GF-D8 (cell line): ENCODE results near the gene KPNA4.
"Not testable (repeated sequence)": the region's sequence is repeated elsewhere in the genome, so short reads cannot be mapped to it uniquely, and the experiment has no call there.

Source experiments
- DNase-seq: peaks from one replicate; lab custom pipeline; 2025; lab: John Stamatoyannopoulos, UW

KPNA4 gene

DNA sequence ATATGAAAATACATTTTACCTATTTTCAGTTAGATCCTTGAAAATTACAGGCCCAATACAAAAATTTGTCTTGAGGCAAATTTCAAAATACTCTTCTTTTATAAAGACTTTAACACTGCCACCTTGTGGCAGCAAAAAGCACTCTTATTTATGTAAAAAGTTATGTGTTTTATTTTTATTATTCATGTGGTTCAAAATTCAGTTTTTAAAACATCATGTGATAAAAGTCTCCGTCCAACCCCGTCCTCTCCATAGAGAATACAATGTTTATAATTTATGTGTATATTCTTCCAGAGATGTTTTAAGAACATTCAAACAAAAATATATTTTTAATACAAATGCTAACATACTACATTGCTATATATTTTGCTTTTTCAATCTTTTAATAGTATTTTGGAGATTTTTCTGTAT, 78.9 kb downstream of the KPNA4 start:
- no peak for DNase-seq

DNA sequence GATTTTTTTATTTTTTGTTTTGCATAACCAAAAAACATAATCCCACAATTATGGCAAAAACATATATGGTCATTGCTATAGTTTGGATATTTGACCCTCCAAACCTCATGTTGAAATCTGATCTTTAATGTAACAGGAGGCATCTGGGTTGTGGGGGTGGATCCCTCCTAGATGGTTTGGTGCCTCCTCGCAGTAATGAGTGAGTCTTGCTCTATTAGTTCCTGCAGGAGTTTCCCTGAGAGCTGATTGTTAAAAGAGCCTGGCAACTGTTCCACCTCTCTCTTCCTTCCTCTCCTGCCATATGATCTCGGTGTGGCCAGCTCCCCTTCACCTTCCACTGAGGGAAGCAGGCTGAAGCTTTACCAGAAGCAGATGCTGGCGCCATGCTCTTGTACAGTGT, 82.6 kb downstream of the KPNA4 start:
- DNase-seq = no peak

DNA sequence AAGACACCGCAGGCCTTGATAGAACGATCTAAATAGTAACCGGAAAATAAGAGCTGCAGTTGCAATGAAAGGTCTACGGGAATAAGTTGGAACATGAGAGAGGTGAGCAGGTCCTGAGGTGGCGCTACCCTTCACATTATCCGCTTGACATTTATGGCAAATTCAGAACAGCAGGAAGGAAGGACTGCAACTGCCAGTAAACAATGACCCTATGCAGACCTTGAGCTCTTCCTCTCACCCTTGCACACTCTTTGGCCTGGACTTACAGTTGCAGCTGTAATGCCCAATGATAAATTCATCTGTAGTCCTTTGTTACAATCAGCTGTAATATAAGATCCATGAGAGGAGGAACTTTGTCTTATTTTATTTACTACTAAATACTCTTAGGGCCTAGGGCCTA, 83.5 kb downstream of the KPNA4 start:
- no peak for DNase-seq

DNA sequence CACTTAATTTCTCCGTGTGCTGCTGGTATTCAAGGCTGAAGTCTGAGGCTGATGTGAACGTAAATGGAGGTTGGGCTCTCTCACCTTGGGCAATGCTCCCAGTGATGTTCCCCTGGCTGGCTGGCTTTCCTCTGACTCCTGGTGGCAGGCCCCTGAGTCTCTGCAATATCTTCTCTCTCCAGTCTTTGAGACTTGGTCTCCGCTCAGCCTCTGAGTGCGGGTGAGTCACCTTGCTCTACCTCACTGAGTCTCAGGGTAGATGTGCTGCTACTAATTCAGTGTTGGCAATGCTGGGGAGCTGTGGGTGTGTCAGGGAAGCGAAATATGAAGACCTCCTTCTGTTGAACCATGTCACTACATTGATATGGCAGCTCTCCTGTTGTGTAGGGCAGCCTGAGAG, 84.4 kb downstream of the KPNA4 start:
- no peak for DNase-seq

DNA sequence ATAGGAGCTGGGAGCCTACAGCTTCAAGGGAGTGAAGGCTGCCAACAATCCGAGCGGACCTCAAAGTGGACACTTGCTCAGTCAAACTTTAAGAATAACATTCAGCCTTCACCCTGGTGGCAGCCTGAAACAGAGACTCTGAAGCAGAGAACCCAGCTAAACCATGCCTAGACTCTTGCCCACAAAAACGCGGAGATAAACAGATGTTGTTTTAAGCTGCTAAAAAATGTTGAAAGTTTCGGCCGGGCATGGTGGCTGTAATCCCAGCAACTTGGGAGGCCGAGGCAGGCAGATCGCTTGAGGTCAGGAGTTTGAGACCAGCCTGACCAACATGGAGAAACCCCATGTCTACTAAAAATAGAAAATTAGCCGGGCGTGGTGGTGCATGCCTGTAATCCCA, 86.0 kb downstream of the KPNA4 start:
- DNase-seq = no peak

DNA sequence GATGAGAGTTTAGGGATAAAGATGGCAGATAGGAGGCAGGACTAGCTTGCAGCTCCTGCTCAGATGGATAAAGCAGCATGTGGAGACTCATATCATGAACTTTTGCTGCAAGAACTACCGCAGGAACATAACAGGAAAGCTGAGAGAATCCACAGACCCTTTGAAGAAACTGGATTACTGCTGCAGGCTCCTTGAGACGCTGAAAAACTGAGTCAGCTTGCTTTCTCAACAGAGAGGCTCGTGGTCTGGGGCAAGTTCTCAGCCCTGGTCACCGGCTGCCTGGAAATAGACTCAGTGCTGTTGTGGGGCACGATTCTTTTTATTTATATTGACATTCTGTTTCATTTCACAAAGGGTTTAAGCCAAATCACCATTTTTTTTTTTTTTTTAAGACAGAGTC, 87.0 kb downstream of the KPNA4 start:
- no peak for DNase-seq

DNA sequence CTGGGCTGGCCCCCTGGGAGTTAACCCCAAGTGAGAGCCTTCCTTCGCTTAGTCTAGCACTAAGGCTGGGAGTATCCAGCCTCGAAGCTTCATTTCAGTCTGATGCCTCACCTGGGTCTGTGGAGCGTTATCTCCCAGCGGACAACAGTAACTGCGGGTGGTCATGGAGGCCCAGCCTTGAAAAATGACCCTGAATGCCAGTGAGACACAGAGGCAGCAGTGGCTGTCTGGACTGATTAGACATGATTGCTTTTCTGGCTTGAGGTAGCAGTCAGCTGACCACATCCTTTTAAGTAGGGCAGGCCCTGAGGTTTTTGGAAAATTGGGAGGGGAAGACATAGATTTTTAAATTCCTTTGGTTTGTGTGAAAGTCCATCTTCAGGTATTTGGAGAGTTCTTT, 87.6 kb downstream of the KPNA4 start:
- DNase-seq = no peak

DNA sequence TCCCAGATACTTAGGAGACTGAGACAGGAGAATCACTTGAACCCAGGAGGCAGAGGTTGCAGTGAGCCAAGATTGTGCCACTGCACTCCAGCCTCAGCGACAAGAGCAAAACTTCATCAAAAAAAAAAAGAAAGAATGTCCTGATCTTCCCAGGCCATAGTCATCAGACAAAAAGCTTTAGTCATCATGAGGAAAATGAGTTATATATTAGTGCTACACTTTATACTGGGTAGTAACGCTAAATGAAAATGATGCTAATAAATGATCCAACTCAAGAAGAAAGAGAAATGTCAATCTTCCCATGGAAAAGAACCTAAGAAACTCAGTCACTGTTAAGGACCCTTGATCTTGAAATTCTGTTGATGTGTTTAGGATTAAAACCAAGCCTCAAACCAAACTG, 89.5 kb downstream of the KPNA4 start:
- no peak for DNase-seq

DNA sequence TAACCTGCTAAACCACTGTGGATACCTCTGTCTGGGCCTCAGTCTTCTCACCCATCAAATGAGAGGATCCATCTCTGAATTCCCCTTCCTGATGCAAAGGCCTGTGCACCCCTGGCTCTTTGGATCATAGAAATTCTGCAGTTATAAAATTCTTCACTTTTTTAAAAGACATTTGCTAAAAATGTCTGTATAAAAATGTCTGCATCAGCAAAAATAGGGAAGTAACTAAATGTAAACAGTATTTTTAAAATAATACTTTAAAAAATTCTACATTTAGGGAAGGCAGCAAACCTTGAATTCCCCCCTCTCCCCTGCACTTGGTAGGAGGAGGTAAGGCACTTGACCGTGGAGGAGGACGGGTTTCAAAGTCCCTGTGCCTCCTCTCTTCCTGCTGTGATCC, 90.2 kb downstream of the KPNA4 start:
- no peak for DNase-seq

DNA sequence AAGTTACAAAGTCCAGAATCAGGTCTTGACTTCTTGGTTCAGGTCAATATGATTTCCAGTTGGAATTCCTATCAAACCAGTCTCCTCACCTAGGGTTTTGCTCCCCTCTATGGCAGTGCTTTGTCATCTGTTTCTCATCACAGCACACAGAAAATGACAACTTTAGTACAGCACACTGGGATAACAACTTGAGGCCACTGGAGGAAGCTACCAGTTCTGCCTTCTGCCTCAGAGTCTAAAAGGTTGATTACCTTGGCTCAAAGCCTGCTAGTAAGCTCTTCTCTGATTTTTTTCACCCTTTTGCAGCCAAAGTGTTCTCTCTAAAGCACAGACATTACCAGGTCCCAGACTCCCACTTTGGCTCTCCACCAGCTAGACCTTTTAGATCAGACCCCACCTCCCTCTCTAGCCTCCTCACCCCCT, 90.9 kb downstream of the KPNA4 start:
- no peak for DNase-seq

DNA sequence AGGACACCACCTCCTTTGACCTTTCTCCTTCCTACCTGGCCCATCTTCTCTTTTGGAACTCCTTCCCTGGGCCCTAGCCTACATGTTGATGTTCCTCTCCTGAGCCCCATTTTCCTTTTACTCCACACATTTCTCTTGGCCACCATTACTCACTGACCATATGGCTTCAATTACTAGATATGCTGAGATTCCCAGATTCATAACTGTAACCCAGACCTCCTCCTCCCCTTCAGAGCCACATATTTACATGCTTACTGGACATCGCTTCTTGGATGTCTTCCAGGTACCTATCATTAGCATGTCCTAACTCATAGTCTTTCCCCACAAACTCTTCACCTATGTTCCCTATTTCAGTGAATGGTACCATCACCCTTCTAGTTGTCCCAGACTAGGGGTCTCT, 91.4 kb downstream of the KPNA4 start:
- DNase-seq = no peak

DNA sequence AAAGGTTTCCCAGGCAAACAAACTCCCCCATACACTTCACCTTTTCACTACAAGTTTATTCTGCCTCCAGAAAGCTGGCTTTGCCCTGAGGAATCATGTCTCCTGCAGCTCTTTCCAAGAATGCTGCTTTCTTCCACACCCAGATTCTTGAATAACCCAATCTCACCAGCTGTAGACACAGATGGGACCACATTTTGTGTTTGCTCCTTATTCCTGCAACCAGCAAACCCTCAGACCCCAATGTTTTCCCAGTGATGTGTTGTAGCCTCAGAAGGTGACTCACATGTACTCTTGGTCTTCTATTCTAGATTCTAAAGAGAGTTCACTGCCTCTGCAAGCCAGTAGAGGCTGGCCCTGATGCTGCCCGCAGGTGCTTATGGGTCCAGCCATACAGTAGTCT, 92.2 kb downstream of the KPNA4 start:
- DNase-seq = no peak

DNA sequence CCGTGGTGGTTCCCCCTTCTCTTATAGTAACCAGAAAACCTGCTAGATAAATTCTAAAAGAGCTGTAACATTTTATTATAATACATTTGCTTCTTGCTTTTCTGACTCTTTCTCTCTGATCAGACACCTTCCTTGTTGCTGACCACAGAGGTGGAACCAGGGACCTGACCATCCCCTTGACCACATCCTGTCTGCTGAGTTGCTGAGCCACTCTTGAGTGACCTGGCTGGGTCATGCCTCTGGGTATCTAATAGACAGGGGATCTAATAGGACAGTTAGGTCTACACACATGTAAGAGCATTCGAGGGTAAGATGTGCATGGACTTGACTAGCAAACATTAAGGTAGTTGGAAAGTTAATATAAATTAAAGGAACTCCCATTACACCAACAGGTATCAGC, 93.0 kb downstream of the KPNA4 start:
- no peak for DNase-seq

DNA sequence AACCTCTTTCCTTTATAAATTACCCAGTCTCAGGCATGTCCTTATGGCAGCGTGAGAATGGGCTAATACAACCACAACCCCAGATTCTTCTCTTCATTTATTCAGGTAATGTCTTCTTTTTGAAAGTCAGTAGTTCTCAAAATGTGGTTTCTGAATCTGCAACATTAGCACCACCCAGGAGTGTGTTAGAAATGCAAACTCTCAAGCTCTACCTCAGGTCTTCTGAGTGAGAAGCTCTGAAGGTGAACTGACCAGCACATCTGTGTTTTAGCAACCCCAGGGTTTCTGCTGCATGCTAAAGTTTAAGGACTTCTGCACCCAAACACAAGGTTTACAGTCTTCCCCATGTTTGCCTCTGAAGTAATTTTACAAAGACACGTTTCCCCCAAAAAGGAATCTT, 93.5 kb downstream of the KPNA4 start:
- DNase-seq = no peak

DNA sequence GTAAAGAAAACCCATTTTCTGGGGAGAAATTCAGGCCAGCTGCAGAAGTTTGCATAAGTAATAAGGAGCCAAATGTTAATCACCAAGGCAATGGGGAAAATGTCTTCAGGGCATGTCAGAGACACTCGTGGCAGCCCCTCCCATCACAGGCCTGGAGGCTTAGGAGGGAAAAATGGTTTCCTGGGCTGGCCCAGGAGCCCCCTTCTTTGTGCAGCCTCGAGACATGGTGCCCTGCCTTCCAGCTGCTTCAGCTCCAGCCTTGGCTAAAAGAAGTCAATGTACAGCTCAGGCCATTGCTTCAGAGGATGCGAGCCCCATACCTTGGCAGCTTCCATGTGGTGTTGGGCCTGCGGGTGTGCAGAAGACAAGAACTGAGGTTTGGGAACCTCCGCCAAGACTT, 95.2 kb downstream of the KPNA4 start:
- no peak for DNase-seq

DNA sequence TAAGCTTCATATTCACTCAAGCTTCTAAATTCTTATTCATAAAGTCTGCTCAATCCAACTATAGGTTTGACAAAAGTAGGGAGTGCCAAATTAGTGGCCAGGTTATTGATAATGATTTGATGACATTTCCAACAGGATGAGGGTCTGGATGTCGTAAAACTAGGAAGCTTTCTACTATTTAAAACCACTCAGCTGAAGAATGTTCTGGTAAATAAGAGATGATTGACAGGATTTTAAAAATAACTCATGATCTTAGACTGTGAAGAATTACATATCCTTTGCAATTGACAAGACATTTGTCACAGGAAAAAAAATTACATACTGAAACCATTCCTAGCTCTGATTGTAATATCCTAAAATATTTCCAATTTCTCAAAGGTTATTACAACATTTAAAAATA, 100.4 kb downstream of the KPNA4 start:
- DNase-seq = no peak

DNA sequence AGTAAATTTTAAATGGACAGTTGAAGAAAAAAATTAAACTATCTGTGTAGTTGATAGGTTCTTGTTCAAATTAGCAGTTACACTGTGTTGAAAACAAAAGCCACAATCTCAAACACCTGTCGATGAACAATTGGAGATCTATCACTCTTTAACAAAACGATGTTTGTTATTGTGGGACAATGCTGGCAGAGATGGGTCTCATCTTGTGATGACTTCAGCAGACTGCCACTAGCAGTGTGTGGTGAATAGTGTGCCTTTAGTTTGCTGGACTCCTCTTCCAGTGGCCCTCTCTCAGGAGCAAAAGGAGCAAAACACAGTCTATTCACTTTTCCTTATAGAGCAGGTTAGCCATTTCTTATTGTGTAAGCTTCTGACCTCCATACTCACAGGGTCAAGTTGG, 101.0 kb downstream of the KPNA4 start:
- DNase-seq = no peak

DNA sequence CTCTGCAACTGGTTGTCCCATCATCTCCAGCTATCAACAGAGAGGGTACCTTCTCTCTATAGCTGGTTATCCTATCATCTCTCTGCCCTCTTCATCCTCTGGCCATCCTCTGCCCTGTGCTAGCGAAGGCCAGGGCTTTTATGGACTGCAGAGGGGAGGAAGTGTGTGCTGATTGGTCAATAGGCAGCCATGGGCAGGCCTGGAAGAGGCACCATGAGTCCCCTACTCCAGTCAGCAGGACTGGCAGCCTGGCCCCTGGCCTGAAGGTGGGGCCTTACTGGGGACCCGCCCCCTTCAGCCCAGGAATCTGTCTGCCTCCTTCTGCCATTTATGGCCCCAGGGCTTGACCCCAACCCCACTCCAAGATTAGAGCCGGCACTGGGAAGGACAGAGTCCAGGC, 105.3 kb downstream of the KPNA4 start:
- DNase-seq = no peak

DNA sequence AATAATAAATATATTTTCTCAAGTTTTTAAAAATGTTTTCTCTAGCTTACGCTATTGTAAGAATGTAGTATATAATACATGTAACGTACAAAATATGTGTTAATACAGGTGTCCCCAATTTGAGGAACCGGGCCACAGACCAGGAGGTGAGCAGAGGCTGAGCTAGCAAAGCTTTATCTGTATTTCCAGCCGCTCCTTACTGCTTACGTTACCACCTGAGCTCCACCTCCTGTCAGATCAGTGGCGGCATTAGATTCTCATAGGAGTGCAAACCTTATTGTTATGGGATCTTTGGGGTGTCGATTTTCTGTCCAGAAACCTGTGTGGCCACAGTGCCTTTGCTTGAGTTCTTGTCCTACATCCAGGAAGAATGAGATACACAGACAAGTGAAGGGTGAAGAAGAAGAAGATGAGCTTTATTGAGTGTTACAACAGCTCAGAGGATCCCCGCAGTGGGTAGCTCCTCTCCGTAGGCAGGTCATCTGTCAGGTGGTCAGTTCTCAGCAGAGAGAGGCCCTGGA, 105.9 kb downstream of the KPNA4 start:
- no peak for DNase-seq

DNA sequence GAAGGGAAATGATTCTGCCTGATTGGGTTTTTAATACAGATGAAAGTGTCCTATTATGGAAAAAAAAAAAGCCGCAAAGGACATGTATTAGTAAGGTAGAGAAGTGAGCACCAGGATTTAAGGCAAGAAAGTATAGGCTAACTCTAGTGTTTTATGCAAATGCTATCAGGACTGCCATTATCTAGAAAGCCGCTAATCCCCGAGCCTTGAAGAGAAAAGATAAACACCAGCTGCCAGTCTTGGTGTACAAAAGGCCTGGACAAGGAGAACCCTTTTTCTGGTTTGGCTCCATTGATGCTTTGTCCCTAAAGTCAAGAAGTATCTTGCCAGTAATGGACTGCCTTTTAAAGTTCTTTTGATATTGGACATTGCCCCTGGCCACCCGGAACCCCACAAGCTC, 107.2 kb downstream of the KPNA4 start:
- DNase-seq = no peak

DNA sequence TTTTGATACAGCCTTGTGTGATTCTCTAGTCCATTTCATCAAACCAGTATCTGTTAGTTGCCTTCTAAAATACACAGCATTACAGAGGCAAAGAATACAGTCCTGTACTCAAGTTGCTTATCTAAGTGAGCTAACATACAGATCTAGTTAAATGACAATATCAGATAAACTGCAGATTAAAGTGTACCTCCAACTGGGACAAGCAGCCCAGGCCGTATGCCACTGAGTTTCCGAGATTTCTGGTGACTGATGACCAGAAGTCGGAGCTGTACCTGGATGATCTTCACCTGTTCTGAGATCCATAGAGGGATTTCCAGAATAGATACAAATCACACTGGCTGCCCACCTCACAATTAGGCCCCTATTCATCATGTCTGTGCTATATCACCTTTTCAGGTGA, 109.5 kb downstream of the KPNA4 start:
- no peak for DNase-seq

DNA sequence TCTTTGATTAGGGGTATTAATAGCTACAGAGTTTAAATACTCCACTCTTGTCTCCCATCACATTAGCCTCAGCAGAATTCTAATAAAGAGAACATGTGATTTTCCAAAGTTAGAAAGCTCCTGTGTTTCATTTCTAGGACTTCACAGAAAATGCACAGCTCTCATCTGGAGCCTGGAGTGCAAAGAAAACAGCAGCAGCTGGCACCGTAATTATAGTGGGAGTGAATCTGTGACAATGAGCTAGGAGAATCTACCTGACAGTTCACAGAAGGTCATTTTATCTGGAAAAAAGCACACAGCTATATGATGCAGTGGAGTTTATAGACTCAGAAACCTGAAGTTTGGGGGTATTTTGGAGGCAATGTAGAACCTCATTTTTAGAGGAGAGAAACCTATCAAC, 110.4 kb downstream of the KPNA4 start:
- DNase-seq = no peak

DNA sequence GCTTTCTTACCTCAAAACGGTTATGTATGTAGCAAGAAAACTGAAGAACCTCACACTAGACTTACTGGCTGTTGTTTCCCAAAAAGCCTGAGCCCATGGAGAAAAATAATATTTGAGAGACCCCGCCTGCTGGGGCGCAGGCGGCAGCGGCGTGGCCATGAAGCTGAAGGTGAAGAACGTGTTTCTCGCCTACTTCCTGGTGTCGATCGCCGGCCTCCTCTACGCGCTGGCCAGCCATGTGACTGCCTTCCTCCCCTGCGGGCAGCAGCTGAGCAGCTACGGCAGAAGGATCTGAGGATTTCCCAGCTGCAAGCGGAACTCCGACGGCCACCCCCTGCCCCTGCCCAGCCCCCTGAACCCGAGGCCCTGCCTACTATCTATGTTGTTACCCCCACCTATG, 113.1 kb downstream of the KPNA4 start:
- not testable (repeated sequence) for DNase-seq

DNA sequence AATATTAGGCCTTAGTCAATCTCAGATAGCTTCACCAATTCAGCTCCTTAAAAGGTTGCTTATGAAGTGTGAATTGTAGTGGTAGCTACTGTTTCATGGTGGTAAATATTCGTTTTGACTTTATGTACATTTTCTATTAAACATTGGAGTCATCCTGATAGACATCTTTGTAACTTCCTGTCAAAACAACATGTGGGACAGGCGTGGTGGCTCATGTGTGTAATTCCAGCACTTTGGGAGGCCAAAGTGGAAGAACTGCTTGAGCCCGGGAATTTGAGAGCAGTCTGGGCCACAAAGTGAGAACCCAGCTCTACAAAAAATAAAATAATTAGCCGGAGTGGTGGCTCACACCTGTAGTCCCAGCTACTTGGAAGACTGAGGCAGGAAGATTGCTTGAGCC, 113.8 kb downstream of the KPNA4 start:
- no peak for DNase-seq

DNA sequence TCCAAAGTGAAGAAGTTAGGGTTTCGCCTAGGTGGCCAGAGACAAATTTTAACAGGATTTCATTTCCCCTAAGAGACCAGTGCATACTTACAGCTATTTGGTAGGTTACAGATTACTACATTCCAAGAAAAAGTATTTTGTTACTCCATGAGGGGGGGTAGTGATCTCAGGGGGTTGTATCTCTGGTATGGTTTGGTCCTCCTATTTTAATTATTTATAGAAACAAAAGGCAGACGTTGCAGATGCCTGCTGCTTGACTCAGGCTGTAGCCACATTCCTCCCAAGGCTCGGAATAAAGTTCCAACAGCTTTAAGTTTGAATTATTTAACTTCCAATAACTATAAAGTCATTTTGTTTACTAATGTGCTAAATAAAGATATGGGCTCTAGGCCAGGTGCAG, 114.5 kb downstream of the KPNA4 start:
- no peak for DNase-seq
